ENCODE results near the gene UBA5.

DNA sequence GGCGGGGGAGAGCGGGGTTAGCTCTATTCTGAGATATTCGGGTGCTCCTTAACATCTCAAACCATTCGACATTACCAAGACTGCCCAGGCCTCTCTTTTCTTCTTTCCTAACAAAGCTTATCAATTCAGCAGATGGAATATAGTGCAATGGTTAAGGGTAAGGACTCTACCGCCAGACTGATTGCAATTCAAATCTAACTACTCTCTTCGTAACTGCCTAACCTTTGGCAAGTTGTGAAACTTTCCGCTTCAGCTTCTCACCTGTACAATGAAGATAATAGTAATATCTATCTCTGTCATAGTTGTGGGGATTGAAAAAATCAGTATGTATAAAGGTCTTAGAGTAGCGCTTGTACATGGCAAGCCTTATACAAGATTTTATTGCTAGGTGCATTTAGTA is 972 bp downstream of the UBA5 start:
- TF ChIP-seq, protein P1, sequence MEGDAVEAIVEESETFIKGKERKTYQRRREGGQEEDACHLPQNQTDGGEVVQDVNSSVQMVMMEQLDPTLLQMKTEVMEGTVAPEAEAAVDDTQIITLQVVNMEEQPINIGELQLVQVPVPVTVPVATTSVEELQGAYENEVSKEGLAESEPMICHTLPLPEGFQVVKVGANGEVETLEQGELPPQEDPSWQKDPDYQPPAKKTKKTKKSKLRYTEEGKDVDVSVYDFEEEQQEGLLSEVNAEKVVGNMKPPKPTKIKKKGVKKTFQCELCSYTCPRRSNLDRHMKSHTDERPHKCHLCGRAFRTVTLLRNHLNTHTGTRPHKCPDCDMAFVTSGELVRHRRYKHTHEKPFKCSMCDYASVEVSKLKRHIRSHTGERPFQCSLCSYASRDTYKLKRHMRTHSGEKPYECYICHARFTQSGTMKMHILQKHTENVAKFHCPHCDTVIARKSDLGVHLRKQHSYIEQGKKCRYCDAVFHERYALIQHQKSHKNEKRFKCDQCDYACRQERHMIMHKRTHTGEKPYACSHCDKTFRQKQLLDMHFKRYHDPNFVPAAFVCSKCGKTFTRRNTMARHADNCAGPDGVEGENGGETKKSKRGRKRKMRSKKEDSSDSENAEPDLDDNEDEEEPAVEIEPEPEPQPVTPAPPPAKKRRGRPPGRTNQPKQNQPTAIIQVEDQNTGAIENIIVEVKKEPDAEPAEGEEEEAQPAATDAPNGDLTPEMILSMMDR (IDR thresholded peaks at IDR 0.05), result no peak
- no peak for TF ChIP-seq POLR2A (IDR thresholded peaks at IDR 0.05)
- no peak for TF ChIP-seq EP300 (IDR thresholded peaks at IDR 0.05)
